Neural cell (in vitro differentiated cells): Measurements from ENCODE around the gene CERS1.

Source experiments
- CTCF ChIP-seq: fragments of 450-650 bp; IDR thresholded peaks from 2 replicates; pipeline ENCODE4 v1.5.1; 2014; ENCODE audit warnings: antibody characterized with exemption, mild to moderate bottlenecking, moderate library complexity; ENCODE audit not compliant: poor library complexity, severe bottlenecking
- EP300 ChIP-seq: fragments of 450-650 bp; conservative IDR thresholded peaks from 2 replicates; pipeline ENCODE4 v1.6.1; 2014; ENCODE audit warnings: antibody characterized with exemption, mild to moderate bottlenecking, moderate library complexity; ENCODE audit not compliant: poor library complexity, severe bottlenecking
- EZH2 ChIP-seq: fragments of 200-600, 300-800 bp; shearing (Covaris generic), sonication (generic); IDR thresholded peaks from 2 replicates; pipeline ENCODE4 v1.6.1; 2014; ENCODE audit warnings: antibody characterized with exemption, low read length, borderline replicate concordance, mild to moderate bottlenecking; ENCODE audit not compliant: insufficient read depth, poor library complexity, severe bottlenecking
- POLR2AphosphoS5 ChIP-seq: IDR thresholded peaks from 2 replicates; pipeline ENCODE4 v1.6.1; 2012
- RAD21 ChIP-seq: fragments of 450-650 bp; conservative IDR thresholded peaks from 2 replicates; pipeline ENCODE4 v1.6.1; 2014; ENCODE audit warnings: antibody characterized with exemption, mild to moderate bottlenecking, moderate library complexity
- REST ChIP-seq: IDR thresholded peaks from 2 replicates; pipeline ENCODE4 v1.6.1; 2012; ENCODE audit warnings: borderline replicate concordance

- TF ChIP-seq CTCF (no peak), RAD21 (no peak), EZH2 (no peak), REST (no peak), EP300 (no peak), POLR2AphosphoS5 (no peak)
Observed at GRCh38 chr19:18859676-18860301, 36.2 kb downstream of the CERS1 start.
